B cell (primary cell): ENCODE measurements around the gene SLC2A14. TPM values are rescaled to one million over a fixed set of nuclear protein-coding genes. Genes with fewer than 3 reads are reported as not detected.
"Not testable (repeated sequence)": the region's sequence is repeated elsewhere in the genome, so short reads cannot be mapped to it uniquely, and the experiment has no call there.

Experiments used
- ATAC-seq: fragments of 200-7000 bp; cut with Tn5 transposase; one replicate; pipeline ENCODE4 v1.10.0; 2021; ENCODE audit warnings: low read depth, mild to moderate bottlenecking, moderate number of reproducible peaks, moderate library complexity
- CTCF ChIA-PET: fragments of 350-600 bp; sonication (Branson Sonifier 250); formaldehyde crosslinking; loops from one replicate; lab custom pipeline; 2021; ENCODE audit warnings: antibody characterized with exemption, inconsistent platforms; lab: Charles Lee
- POLR2A ChIA-PET: fragments of 350-600 bp; sonication (Branson Sonifier 250); formaldehyde crosslinking; loops from one replicate; lab custom pipeline; 2021; ENCODE audit warnings: antibody characterized with exemption; lab: Charles Lee
- DNase-seq: peaks from one replicate; pipeline ENCODE4 v3.0.0; 2013
- H2AFZ ChIP-seq: 2 replicates; pipeline ENCODE4 v1.6.1; 2012; ENCODE audit warnings: mild to moderate bottlenecking, low read depth, low read length; ENCODE audit not compliant: insufficient read depth, poor library complexity, severe bottlenecking
- H3K27ac ChIP-seq, 2 donors: 1 replicate in 1 of 2; 2 replicates in 1 of 2; pipeline ENCODE4 v1.5.1; 2012 to 2013; ENCODE audit warnings: low read length in 2 of 2, mild to moderate bottlenecking in 2 of 2, moderate library complexity in 1 of 2
- H3K27me3 ChIP-seq, 4 experiments: fragments of 200-600 bp in 1 of 4; sonication (generic) in 1 of 4; replicated peaks in 1 of 4; 1 replicate in 2 of 4; 2 replicates in 2 of 4; pipeline versions ENCODE4 v1.6.1 to v1.7.0; 2013 to 2016; ENCODE audit warnings: low read length in 3 of 4, mild to moderate bottlenecking in 2 of 4, mixed read lengths in 1 of 4, moderate library complexity in 1 of 4; ENCODE audit not compliant: insufficient read depth in 4 of 4, control insufficient read depth in 3 of 4; ENCODE audit errors: control extremely low read depth in 1 of 4
- H3K36me3 ChIP-seq, 2 experiments: replicated peaks in 1 of 2; 1 replicate in 1 of 2; 2 replicates in 1 of 2; pipeline versions ENCODE4 v1.6.1 to v1.7.1; 2013; ENCODE audit warnings: low read length in 1 of 2; ENCODE audit not compliant: insufficient read depth in 2 of 2, control insufficient read depth in 1 of 2; ENCODE audit errors: control extremely low read depth in 1 of 2, extremely low read depth in 1 of 2
- H3K4me1 ChIP-seq, 2 donors: fragments of 200-600 bp in 1 of 2; sonication (generic) in 1 of 2; 1 replicate in 1 of 2; 2 replicates in 1 of 2; pipeline versions ENCODE4 v1.5.1 to v1.6.1; 2013 to 2017; ENCODE audit warnings: low read length in 2 of 2; ENCODE audit not compliant: control insufficient read depth in 2 of 2, insufficient read depth in 2 of 2
- H3K4me2 ChIP-seq: replicated peaks from 2 replicates; pipeline ENCODE3; 2012; ENCODE audit warnings: mild to moderate bottlenecking, low read depth, low read length; ENCODE audit not compliant: poor library complexity, severe bottlenecking
- H3K4me3 ChIP-seq, 5 experiments: fragments of 200-600 bp in 1 of 5; sonication (generic) in 1 of 5; 1 replicate in 3 of 5; 2 replicates in 2 of 5; pipeline versions ENCODE4 v1.5.1 to v1.7.0; 2011 to 2016; ENCODE audit warnings: low read length in 4 of 5, mild to moderate bottlenecking in 4 of 5, low read depth in 2 of 5, control low read depth in 1 of 5, moderate library complexity in 1 of 5; ENCODE audit not compliant: insufficient read depth in 1 of 5; ENCODE audit errors: control extremely low read depth in 1 of 5, extremely low read depth in 1 of 5
- H3K79me2 ChIP-seq: fragments of 200-600 bp; sonication (generic); one replicate; pipeline ENCODE4 v1.6.0; 2016; ENCODE audit warnings: low read length; ENCODE audit not compliant: control insufficient read depth, insufficient read depth
- H3K9ac ChIP-seq: fragments of 200-600 bp; sonication (generic); 2 replicates; pipeline ENCODE4 v1.6.1; 2017; ENCODE audit warnings: mild to moderate bottlenecking, low read length, moderate library complexity
- H3K9me3 ChIP-seq, 3 donors: one replicate each; pipeline versions ENCODE4 v1.6.1 to v1.7.1; 2013; ENCODE audit warnings: low read length in 2 of 3; ENCODE audit not compliant: control insufficient read depth in 2 of 3, insufficient read depth in 1 of 3; ENCODE audit errors: control extremely low read depth in 1 of 3
- H4K20me1 ChIP-seq: 2 replicates; pipeline ENCODE4 v1.6.0; 2012; ENCODE audit warnings: mild to moderate bottlenecking, low read length; ENCODE audit not compliant: insufficient read depth, control insufficient read depth, poor library complexity, severe bottlenecking
- H3K27ac Mint-ChIP-seq: one replicate; pipeline ENCODE4 v1.8.0; 2021; ENCODE audit warnings: mixed read lengths
- H3K27me3 Mint-ChIP-seq: one replicate; pipeline ENCODE4 v1.8.0; 2021; ENCODE audit warnings: mixed read lengths
- H3K4me1 Mint-ChIP-seq: one replicate; pipeline ENCODE4 v1.8.0; 2021; ENCODE audit warnings: mixed read lengths
- H3K4me3 Mint-ChIP-seq: one replicate; pipeline ENCODE4 v1.8.0; 2021; ENCODE audit warnings: mixed read lengths
- H3K9me3 Mint-ChIP-seq: one replicate; pipeline ENCODE4 v1.8.0; 2022; ENCODE audit warnings: mixed read lengths; ENCODE audit not compliant: insufficient read depth
- CTCF ChIP-seq: fragments of 200-600 bp; IDR thresholded peaks from one replicate; pipeline ENCODE4 v1.8.0; 2022; ENCODE audit warnings: antibody characterized with exemption, mild to moderate bottlenecking
- EZH2 ChIP-seq: IDR thresholded peaks from 2 replicates; pipeline ENCODE4 v1.6.1; 2012; ENCODE audit warnings: borderline replicate concordance, low read depth, mild to moderate bottlenecking, moderate library complexity, low read length; ENCODE audit not compliant: insufficient read depth, poor library complexity, severe bottlenecking
- WGBS: methylation state at CpG from one replicate; pipeline ENCODE4 v1.1.5; 2013; ENCODE audit warnings: missing lambda C conversion rate; ENCODE audit not compliant: insufficient coverage; 5-methylcytosine and 5-hydroxymethylcytosine counted together
- intact Hi-C: fragments of 100-400 bp; cut with micrococcal nuclease; formaldehyde crosslinking; loops from one replicate; pipeline ENCODE4 v1.10.0; 2022
- polyA plus RNA-seq: library from polyadenylated mRNA; depleted of rRNA; stranded (reverse); fragments of >200 nt; gene quantifications from 2 replicates; pipeline ENCODE4 v1.2.3, GENCODE V29; 2012
- total RNA-seq, 2 donors: library from RNA; stranded (reverse); fragments of 120-200 nt in 1 of 2; gene quantifications; 1 replicate in 1 of 2; 2 replicates in 1 of 2; pipeline versions ENCODE4 v1.2.3 to v1.2.4, GENCODE V29; 2013 to 2022

The SLC2A14 gene
- total and polyA plus RNA-seq, 2 donors (not counting 1 experiment from before 2014, with no cell fraction given), result 2.5 to 4.7 TPM

- H3K36me3 ChIP-seq, H3K27ac ChIP-seq, H3K9me3 Mint-ChIP-seq, H3K4me1 ChIP-seq, intact Hi-C loops, ATAC-seq, POLR2A ChIA-PET, H3K4me3 ChIP-seq, H3K79me2 ChIP-seq, H2AFZ ChIP-seq, H3K4me1 Mint-ChIP-seq, H3K27ac Mint-ChIP-seq, CTCF ChIA-PET, H3K4me2 ChIP-seq, H3K9me3 ChIP-seq, H3K27me3 Mint-ChIP-seq, H4K20me1 ChIP-seq, H3K9ac ChIP-seq, H3K4me3 Mint-ChIP-seq, H3K27me3 ChIP-seq, DNase-seq: not testable (repeated sequence)
- WGBS, result 97% methylated on average over 39 of the region's 52 CpGs
Observed at GRCh38 chr12:7880952-7881735, 8.4 kb upstream of the SLC2A14 start.

GRCh38 chr12:7879246-7879645 lies 6.5 kb upstream of the SLC2A14 start:
- intact Hi-C loops, result no loop called here
- Histone ChIP-seq H3K4me1 (no peaks in the 10 kb centered on the region), H3K27me3 (no peaks in the 10 kb centered on the region), H3K9me3 (no peaks in the 10 kb centered on the region), H3K4me2 (no peak overlapping the region), H4K20me1 (no peaks in the 10 kb centered on the region), H2AFZ (no peak overlapping the region), H3K79me2 (no peaks in the 10 kb centered on the region), H3K36me3 (no peaks in the 10 kb centered on the region), H3K4me3 (no peak overlapping the region), H3K27ac (no peak overlapping the region), H3K9ac (no peak overlapping the region)
- CTCF ChIA-PET, result interaction anchor here (0.7 kb wide), 1 partner anchor 211 kb away, joined by 4 read pairs; no protein-coding TSS in a partner anchor
- ATAC-seq, result no peak
- no peak for TF ChIP-seq CTCF
- TF ChIP-seq EZH2, result no peak
- Mint-ChIP-seq H3K9me3 (no peaks in the 10 kb centered on the region), H3K4me3 (no peak overlapping the region), H3K27me3 (no peaks in the 10 kb centered on the region), H3K4me1 (no peaks in the 10 kb centered on the region), H3K27ac (no peak overlapping the region)
- no peak for DNase-seq
- POLR2A ChIA-PET, result no interaction called here
- WGBS, result 60% methylated on average over 1 of the region's 3 CpGs
